BLaER1 (cell line): ENCODE results near the gene COQ10A.

ENCODE experiments used
- H3K27ac ChIP-seq: shearing (Covaris generic); formaldehyde crosslinking; 2 replicates; pipeline ENCODE4 v1.8.1; 2022
- H3K27me3 ChIP-seq: shearing (Covaris generic); formaldehyde crosslinking; 2 replicates; pipeline ENCODE4 v1.8.1; 2022
- H3K36me3 ChIP-seq: shearing (Covaris generic); formaldehyde crosslinking; 2 replicates; pipeline ENCODE4 v1.8.1; 2022
- H3K4me1 ChIP-seq: shearing (Covaris generic); formaldehyde crosslinking; 2 replicates; pipeline ENCODE4 v1.8.1; 2022
- H3K4me2 ChIP-seq: shearing (Covaris generic); formaldehyde crosslinking; 2 replicates; pipeline ENCODE4 v1.8.1; 2022
- H3K4me3 ChIP-seq: shearing (Covaris generic); formaldehyde crosslinking; 2 replicates; pipeline ENCODE4 v1.8.1; 2022
- H3K9ac ChIP-seq: shearing (Covaris generic); formaldehyde crosslinking; 2 replicates; pipeline ENCODE4 v1.8.1; 2022
- H3K9me3 ChIP-seq: shearing (Covaris generic); formaldehyde crosslinking; 2 replicates; pipeline ENCODE4 v1.8.1; 2022
- H4K20me1 ChIP-seq: shearing (Covaris generic); formaldehyde crosslinking; 2 replicates; pipeline ENCODE4 v1.8.1; 2022
- Cebpa-rat ChIP-seq: shearing (Covaris generic); IDR thresholded peaks from 2 replicates; pipeline ENCODE4 v1.8.1; 2022

Gene COQ10A

GRCh38 chr12:56241424-56242303 is 25.1 kb upstream of the COQ10A start:
- H3K9me3 ChIP-seq: no peaks in the 10 kb centered on the region
- H3K27me3 ChIP-seq: no peaks in the 10 kb centered on the region
- H4K20me1 ChIP-seq: peaks cover 31% of the 10 kb centered on the region
- no peak overlapping the region for H3K9ac ChIP-seq
- peaks cover 95% of the 10 kb centered on the region for H3K36me3 ChIP-seq
- no peaks in the 10 kb centered on the region for H3K4me1 ChIP-seq
- no peak for TF ChIP-seq Cebpa-rat
- H3K27ac ChIP-seq: no peak overlapping the region
- no peak overlapping the region for H3K4me3 ChIP-seq
- no peak overlapping the region for H3K4me2 ChIP-seq

- Histone ChIP-seq H3K9me3 (no peaks in the 10 kb centered on the region), H3K4me2 (no peak overlapping the region), H4K20me1 (peaks cover 31% of the 10 kb centered on the region), H3K36me3 (peaks cover 95% of the 10 kb centered on the region), H3K4me3 (no peak overlapping the region), H3K27ac (no peak overlapping the region), H3K9ac (no peak overlapping the region), H3K27me3 (no peaks in the 10 kb centered on the region), H3K4me1 (no peaks in the 10 kb centered on the region)
- no peak for TF ChIP-seq Cebpa-rat
Observed at GRCh38 chr12:56242986-56243385, 23.8 kb upstream of the COQ10A start.

GRCh38 chr12:56243731-56244181 is 23.0 kb upstream of the COQ10A start:
- Histone ChIP-seq H3K36me3 (peaks cover 99% of the 10 kb centered on the region), H3K4me2 (no peak overlapping the region), H3K9ac (no peak overlapping the region), H3K4me3 (no peak overlapping the region), H3K4me1 (no peaks in the 10 kb centered on the region), H3K9me3 (no peaks in the 10 kb centered on the region), H3K27ac (no peak overlapping the region), H3K27me3 (no peaks in the 10 kb centered on the region), H4K20me1 (peaks cover 32% of the 10 kb centered on the region)
- no peak for TF ChIP-seq Cebpa-rat

GRCh38 chr12:56244494-56244893 is 22.2 kb upstream of the COQ10A start:
- H3K27me3 ChIP-seq: no peaks in the 10 kb centered on the region
- no peak overlapping the region for H3K27ac ChIP-seq
- H3K4me3 ChIP-seq: no peak overlapping the region
- no peak overlapping the region for H3K4me2 ChIP-seq
- H3K4me1 ChIP-seq: no peaks in the 10 kb centered on the region
- H4K20me1 ChIP-seq: peaks cover 28% of the 10 kb centered on the region
- no peak overlapping the region for H3K9ac ChIP-seq
- H3K36me3 ChIP-seq: peaks cover 99% of the 10 kb centered on the region
- H3K9me3 ChIP-seq: no peaks in the 10 kb centered on the region
- TF ChIP-seq Cebpa-rat: no peak

- Histone ChIP-seq H3K27me3 (no peaks in the 10 kb centered on the region), H4K20me1 (peaks cover 13% of the 10 kb centered on the region), H3K9me3 (no peaks in the 10 kb centered on the region), H3K4me3 (no peak overlapping the region), H3K4me2 (no peak overlapping the region), H3K27ac (no peak overlapping the region), H3K36me3 (peaks cover 98% of the 10 kb centered on the region), H3K4me1 (no peaks in the 10 kb centered on the region), H3K9ac (no peak overlapping the region)
- no peak for TF ChIP-seq Cebpa-rat
Observed at GRCh38 chr12:56247923-56248322, 18.8 kb upstream of the COQ10A start.

GRCh38 chr12:56248711-56249110 is 18.0 kb upstream of the COQ10A start:
- H4K20me1 ChIP-seq: peaks cover 6% of the 10 kb centered on the region; the same call in 1 of the 2 replicates
- H3K36me3 ChIP-seq: peaks cover 98% of the 10 kb centered on the region
- H3K27me3 ChIP-seq: no peaks in the 10 kb centered on the region
- no peaks in the 10 kb centered on the region for H3K9me3 ChIP-seq
- H3K4me3 ChIP-seq: no peak overlapping the region
- no peak overlapping the region for H3K27ac ChIP-seq
- no peak overlapping the region for H3K9ac ChIP-seq
- H3K4me2 ChIP-seq: no peak overlapping the region
- H3K4me1 ChIP-seq: no peaks in the 10 kb centered on the region
- TF ChIP-seq Cebpa-rat: no peak

GRCh38 chr12:56252649-56253048 is 14.1 kb upstream of the COQ10A start:
- Histone ChIP-seq H3K9me3 (no peaks in the 10 kb centered on the region), H3K4me1 (peaks cover 15% of the 10 kb centered on the region), H3K9ac (no peak overlapping the region), H3K4me3 (no peak overlapping the region), H3K27me3 (no peaks in the 10 kb centered on the region), H3K4me2 (no peak overlapping the region), H4K20me1 (peaks cover 26% of the 10 kb centered on the region), H3K36me3 (peaks cover 90% of the 10 kb centered on the region), H3K27ac (no peak overlapping the region)
- TF ChIP-seq Cebpa-rat: no peak

GRCh38 chr12:56253091-56253490 is 13.7 kb upstream of the COQ10A start:
- peaks cover 15% of the 10 kb centered on the region for H3K4me1 ChIP-seq
- no peak for TF ChIP-seq Cebpa-rat
- H3K4me2 ChIP-seq: no peak overlapping the region
- H3K27ac ChIP-seq: no peak overlapping the region
- no peak overlapping the region for H3K9ac ChIP-seq
- H4K20me1 ChIP-seq: peaks cover 27% of the 10 kb centered on the region
- H3K27me3 ChIP-seq: no peaks in the 10 kb centered on the region
- H3K36me3 ChIP-seq: peaks cover 86% of the 10 kb centered on the region
- no peak overlapping the region for H3K4me3 ChIP-seq
- H3K9me3 ChIP-seq: no peaks in the 10 kb centered on the region

GRCh38 chr12:56255671-56256070 is 11.1 kb upstream of the COQ10A start:
- Histone ChIP-seq H3K9ac (peak overlapping the region; percentile 31; the same call in 1 of the 2 replicates), H3K36me3 (peaks cover 61% of the 10 kb centered on the region), H4K20me1 (peaks cover 23% of the 10 kb centered on the region), H3K4me1 (peaks cover 22% of the 10 kb centered on the region), H3K4me3 (no peak overlapping the region), H3K9me3 (no peaks in the 10 kb centered on the region), H3K4me2 (no peak overlapping the region), H3K27me3 (no peaks in the 10 kb centered on the region), H3K27ac (no peak overlapping the region)
- TF ChIP-seq Cebpa-rat: no peak

- H3K9me3 ChIP-seq: no peaks in the 10 kb centered on the region
- no peaks in the 10 kb centered on the region for H3K27me3 ChIP-seq
- H3K27ac ChIP-seq: no peak overlapping the region
- peaks cover 23% of the 10 kb centered on the region for H4K20me1 ChIP-seq
- peak overlapping the region; percentile 90 for H3K4me2 ChIP-seq
- H3K36me3 ChIP-seq: peaks cover 54% of the 10 kb centered on the region
- H3K9ac ChIP-seq: peak overlapping the region; percentile 92
- no peak for TF ChIP-seq Cebpa-rat
- peak overlapping the region; percentile 86; the same call in 1 of the 2 replicates for H3K4me3 ChIP-seq
- H3K4me1 ChIP-seq: peaks cover 22% of the 10 kb centered on the region
Observed at GRCh38 chr12:56256326-56256960, 10.3 kb upstream of the COQ10A start.
